ENCODE data around the gene PSMD3.

Gene PSMD3

DNA sequence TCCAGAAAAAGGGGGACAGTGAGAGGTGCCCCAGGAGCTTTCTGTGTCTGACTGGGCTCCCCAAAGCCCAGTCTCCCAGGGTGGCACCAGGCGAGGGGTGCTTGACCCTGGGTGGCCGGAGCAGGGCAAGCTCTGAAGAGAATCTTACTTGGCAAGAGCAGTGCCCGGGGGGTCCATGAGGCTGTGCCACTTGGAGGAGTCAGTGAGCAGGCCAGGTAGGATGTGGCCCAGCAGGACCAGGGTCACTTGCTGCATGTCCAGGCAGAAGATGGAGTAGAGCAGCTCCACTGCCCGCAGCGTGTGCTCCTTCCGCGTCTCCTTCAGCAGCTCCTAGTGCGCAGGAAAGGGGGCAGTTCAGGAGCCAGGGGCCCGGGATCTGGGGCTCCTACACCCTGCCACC is 41.9 kb downstream of the PSMD3 start:
- DNase-seq (ENCODE audit: low spot score) = no peak

DNA sequence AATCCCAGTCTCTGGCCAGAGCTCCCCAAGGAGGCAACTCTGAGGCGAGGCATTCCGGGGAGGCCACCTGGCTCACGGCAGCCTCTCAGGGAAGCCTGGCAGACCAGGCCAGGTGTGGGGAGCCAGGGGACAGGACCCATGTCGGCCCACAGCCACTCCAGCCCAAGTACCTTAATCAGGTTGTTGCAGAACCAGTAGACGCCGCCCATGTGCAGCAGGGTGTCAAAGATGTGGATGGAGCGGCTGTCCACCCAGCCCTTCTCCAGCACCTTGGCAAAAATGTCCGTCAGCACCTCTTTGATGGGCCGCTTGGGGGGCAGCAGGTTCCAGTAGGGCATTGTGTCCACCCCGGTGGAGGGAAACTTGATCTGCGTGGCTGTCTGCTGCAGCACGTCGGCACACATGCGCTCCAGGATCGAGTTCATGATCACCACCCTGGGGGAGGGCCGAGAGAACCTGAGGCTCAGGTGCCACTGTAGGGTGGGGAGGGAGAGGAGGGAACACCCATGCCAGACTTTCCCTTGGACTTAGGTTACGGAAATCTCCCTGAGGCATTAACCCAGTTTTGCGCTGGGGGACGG is 42.4 kb downstream of the PSMD3 start:
- DNase-seq (ENCODE audit: low spot score) = no peak

DNA sequence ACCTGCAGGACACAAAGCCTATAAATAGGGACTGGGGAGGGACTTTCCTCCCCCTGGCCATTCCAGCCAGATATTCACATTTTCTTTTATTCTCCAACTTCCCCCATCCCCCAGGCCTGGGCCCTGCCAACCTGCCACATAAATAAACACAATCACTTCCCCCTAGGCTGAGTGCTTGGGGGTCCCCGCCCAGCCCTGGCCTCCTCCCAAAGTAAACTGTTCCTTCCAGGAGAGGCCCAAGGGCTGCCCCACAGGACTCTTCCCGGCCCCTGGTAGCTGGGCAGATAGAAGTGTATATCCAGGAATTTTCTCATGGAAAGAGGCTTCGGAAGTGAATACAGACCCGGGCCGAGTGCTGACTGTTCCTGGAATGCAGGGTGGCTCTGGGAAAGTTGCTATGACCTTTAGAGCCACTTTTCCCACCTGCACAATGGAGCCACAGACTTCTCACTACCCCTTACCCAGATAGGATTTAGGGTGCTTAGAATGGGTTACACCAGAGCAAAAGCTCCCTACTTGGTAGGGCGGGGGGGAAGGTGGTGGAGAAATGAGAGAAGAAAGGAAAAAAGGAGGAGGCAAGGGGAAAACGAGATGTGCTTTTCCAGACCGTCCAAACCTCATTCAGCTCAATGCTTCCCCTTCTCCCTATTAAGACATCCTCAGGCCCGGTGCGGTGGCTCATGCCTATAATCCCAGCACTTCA is 43.1 kb downstream of the PSMD3 start:
- no peak for DNase-seq (ENCODE audit: low spot score)

DNA sequence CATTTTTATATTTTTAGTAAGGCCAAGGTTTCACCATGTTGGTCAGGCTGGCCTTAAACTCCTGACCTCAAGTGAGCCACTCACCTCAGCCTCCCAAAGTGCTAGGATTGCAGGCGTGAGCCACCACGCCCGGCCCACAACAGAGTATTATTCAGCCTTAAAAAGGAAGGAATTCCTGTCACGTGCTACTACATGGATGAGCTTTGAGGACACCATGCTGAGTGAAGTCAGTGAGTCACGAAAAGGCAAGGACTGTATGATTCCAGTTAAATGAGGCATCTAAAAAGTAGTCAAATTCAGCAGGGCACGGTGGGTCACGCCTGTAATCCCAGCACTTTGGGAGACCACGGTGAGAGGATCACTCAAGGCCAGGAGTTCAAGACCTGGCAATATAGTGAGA is 44.3 kb downstream of the PSMD3 start:
- no peak for DNase-seq (ENCODE audit: low spot score)

DNA sequence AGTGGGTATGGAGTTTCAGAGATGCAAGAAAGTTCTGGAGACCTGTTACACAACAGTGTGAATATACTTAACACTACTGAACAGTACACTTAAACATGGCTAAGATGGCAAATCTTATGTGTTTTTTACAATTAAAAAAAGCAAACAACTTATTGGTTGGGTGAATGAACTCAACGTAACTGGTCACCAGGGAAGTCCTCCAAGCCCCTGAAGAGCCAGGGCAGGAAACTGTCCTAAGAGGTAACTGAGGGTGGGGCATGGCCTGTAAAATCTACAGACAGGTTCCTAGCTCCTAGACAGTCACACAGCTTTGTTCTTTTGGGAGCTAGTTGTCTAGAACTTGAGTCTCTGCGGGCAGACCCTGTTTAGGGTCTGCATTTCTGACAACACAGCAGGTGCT is 45.0 kb downstream of the PSMD3 start:
- no peak for DNase-seq (ENCODE audit: low spot score)

DNA sequence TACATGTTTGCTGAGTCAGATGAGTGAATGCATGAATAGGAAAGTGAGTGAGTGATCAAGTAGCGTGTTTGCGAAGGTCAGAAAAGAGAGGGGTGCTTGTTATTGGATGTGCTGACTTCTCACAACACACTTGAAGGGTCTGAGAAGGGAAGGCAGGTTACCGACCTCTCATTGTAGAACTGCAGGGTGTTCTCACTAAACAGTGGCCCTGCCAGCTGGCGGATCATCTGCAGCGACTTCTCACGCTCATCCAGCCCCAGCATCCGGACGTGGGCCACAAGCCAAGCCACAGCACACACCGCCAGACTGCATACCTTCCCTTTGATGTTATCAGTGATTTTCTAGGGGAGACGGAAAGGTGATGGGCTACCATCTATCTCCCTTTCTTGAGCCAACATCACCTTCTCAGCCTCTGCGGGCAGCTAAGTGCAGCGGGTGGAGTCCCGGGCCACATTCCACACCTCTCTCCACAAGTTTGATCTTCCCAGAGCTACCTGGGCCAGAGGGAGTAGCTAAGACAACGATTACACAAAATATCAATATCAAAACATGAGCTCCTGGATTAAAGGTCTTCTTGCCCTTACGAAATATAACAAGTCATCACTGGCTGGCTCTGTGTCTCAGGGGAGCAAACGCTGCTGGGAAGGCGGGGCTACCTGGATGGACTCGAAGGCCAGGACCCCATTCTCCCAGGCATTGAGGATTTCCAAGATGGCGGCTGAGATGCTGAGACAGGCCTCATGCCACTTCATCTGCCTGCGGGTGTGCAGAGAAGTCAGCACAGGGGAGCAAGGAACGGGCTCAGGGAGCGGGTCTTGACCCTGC is 45.6 kb downstream of the PSMD3 start:
- no peak for DNase-seq (ENCODE audit: low spot score)

DNA sequence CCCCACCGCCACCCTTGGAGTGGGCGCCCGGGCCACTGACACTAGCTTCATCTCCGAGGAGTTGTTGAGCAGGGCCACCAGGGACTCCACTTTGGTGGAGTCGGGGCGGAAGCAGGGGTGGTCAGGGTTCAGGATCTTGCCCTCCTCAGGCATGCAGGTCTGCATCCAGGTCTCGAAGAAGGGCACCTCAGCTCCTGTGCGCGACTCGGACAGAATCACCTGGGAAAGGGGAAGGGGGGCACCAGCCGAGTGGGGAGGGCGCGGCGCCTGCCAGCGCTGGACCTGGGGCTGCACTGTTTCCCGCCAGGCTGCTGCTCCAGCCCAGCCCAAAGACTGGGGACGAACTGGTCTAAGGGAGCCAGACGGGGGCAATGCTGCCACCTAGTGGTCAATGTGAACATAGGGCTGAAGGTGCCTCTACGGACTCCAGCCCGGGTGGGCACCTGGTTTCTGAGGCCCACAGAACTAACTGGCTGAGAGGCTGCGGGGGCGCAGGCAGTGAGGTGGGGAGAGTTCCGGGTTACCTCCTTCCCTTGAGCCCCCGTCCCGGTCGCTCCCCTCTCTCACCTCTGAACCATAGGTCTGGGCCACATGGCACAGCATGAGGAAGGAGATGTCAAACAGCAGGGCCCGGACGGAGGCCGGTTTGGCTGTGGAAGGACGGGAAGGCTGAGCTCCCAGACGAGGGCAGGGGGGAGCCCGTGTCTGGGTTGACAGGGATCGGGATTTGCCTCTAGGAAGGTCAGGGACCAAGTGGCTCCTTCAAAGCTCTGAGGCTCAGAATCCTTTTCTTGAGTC is 46.4 kb downstream of the PSMD3 start:
- DNase-seq (ENCODE audit: low spot score) = peak; percentile 79

DNA sequence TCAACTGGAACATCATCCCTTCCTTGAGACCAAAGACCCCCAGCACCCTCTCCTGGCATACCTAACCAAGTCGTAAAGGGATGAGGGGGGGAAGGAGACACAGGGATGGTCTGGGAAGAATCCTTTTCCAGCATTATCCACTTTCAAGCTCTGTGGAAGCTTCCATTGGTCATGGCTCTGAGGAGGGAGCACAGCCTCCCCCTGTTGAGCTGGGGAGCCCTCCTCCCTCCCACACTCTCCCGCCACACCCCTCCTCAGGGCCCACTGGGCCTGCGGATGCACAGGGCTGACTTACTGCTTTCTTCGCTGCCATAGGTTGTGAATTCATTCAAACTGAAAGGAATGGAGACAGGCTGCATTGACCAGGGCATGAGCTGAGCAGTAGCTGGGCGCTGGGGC is 47.0 kb downstream of the PSMD3 start:
- DNase-seq (ENCODE audit: low spot score) = no peak

DNA sequence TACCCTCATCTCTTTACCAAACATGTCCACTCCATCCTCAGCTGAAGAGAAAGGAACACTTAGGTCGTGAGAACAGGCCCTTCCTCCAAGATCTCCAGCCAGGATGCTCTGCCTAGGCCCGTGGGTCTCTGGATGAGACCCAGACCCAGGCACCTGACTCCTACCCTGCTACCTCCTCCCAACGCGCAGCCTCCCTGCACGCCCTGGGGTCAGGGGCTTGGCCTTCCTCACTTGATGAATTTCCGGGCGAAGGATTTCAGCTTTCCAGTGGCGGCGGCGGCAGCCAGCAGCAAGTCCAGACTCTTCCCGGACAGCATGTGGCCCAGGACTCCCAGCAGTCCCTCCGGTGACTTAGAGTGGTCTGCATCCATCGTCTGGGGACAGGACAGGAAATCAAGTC is 48.0 kb downstream of the PSMD3 start:
- no peak for DNase-seq (ENCODE audit: low spot score)

DNA sequence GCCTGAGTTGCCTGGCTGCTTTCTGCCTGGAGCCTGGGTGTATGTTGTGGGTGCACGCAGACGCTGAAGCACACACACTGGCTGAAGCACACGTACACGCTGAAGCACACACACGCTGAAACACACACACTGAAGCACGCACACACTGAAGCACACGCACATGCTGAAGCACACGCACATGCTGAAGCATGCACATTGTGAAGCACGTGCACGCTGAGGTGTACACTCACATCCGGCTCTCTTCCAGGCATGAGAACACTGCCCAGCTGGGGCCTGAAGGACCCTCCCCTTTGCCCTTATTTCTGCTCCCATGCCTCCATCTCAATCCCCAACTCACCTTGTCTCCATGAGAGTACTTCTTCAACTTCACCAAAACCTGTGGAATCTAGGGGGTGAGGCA is 51.1 kb downstream of the PSMD3 start:
- DNase-seq (ENCODE audit: low spot score) = no peak

DNA sequence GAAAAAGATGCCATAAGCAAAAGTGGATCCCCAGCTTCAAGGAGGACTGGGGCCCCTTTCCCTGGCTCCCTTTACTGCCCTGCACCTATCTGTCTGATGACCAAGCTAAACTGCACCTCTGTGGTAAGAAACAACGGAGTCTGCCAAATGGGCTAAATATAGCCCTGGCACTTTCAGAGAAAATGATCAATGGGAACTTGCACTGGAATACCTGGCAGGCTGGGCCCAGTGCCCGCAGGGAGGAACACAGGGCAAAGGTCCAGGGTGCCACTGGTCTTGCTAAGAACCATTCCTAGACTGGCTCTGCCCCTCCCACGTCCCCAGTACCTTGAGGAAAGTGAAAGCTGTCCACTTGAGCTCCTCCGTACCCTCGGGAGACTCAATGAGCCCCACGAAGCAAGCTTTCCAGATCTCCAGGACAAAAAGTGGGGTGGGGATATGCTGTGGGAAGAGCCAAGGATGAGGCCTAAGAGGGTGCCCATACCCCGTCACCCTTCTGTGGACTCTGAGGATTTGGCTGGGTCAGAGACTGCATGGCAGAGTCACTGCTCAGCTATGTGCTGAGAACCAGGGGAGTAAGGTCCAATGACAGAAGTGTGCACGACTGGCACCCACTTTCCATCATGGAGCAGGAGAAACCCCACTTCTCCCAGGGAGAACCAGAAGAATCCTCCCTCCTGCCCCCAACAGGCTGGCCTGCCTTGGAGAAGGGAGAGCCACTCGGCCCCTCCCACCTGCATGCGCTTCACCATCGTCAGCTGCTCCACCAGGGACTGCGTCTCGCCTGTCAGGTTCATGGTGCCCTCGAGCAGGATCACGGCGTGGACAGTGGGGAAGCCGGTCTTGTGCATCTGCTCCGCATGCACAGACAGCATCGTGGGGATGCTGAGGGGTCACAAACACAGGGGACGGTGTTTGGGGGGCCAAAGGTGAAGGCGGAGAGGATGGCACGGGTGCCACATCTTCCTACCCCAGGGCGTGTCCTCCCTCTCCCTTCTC is 52.0 kb downstream of the PSMD3 start:
- no peak for DNase-seq (ENCODE audit: low spot score)

DNA sequence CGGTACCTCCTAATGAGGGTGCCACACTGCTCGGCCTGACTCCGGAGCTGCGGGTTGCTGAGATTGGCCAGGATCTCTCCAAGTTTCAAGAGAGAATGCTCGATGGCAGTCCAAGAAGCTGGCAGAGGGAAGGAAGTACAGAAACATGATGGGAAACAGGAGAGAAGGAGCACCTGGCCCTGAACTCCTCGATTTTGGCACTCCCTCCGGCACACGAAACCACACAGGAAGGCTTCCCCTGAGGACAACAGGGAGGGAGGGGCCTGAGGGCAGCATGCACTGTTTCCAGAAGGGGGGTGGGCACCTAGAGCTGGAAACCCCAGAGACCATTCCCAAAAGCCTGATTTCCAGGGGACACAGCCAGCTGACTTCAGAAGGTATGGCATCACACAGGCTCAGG is 52.7 kb downstream of the PSMD3 start:
- no peak for DNase-seq (ENCODE audit: low spot score)

DNA sequence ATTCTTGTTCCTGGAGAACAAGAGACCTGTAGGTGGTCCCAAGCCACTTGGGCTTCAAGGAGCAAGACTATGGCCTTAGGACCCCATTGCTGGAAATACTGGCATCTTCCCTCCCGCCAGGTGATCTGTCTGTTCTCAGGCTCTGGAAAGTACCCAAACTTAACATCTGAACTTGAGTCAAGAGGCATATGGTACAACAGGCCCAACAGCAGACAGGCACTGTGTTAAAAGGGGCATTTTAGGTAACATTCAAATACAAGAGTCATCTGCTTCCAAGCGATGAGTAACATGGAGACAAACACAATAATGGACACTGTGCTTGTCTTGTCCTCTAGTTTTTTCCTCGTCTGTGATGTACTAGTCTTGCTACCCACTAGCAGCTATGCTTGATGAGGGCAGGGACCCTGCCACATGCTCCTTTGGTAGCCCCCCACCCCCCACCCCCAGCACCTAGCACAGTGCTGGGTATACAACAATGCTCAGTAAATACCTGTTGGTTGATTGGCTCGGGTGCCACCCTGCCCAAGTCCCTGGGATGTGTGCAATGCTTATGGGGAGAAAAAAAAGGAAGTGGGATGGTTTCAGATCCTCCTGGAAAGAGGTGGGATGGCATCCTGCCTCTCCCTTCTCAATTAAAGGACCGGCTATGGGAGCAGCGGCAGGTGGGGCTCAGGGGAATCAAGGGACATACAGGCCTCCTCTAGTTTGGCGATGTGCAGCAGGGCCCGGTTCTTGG is 54.0 kb downstream of the PSMD3 start:
- no peak for DNase-seq (ENCODE audit: low spot score)

DNA sequence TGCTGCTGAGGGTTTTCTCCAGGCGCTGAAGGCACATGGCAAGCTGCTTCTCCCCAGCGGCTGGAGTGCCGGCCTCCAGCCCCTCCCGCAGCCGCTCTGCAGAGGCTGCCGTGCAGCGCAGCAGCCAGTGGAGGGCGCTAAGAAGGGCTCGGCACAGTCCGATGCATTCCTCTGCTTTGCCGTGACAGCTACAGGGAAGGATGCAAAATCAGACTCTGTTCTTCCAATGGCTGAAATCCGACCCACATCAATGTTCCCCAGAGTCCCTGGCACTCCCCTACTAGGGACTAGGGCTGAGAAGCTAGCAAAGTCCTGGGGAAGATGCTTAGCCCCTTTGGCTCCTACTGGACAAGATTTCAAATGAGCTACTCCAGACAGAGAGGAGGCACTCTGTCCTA is 54.6 kb downstream of the PSMD3 start:
- DNase-seq (ENCODE audit: low spot score) = no peak

DNA sequence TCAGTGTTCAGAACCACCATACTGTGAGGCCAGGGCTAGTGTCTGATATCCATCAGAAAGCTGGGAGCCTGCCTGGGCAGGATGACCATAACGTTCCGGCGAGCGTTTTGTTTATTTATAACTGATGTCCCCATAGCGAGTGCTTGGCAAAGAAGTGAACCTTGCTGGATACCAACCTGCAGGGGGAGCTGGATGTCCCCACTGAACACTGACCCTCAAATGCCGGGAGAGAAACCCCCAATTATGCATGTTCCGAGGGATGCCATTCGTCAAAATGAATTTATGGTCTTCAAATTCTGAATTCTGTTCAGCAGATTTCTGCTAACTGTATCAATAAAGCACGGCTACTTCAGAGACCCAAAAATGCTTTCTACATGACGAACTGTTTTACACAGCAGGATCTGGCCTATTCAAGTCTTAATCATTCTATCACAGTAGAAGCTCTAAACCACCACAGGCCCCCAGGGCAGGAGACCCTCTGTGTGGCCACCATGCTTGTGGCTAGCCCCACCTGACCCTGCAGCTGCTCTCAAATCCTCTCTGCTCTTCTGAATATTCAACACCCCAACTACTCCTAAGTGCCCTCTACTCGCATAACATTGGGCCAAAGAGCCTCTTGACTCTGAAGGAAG is 58.4 kb downstream of the PSMD3 start:
- DNase-seq (ENCODE audit: low spot score) = no peak

DNA sequence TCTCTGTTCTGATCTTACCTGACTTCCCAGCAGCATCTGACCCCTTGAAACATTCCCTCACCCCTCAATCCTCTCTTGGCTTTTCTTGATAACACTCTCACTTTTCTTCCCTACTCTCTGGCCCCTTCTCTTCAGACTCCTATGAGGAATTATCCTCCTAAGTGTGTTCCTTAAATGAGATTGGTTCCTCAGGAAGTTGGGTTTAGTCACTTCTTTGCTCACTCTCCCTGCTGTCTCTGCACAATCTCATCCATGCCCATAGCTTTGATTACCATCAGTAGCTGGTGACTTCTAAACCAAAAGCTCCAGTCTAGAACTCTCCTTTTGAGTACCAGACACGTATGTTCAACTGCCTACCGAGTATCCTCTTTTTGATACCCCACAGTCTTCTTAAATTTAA is 60.6 kb downstream of the PSMD3 start:
- DNase-seq (ENCODE audit: low spot score) = no peak
